GM12801 (cell line): ENCODE data around the gene LRCH1.

Experiments
- TF ChIP-seq, protein P1 (sequence below): IDR thresholded peaks from one replicate; pipeline ENCODE4 v1.5.1; 2011; ENCODE audit warnings: control low read depth; ENCODE audit not compliant: insufficient read length; ENCODE audit errors: extremely low read depth

The LRCH1 gene

DNA sequence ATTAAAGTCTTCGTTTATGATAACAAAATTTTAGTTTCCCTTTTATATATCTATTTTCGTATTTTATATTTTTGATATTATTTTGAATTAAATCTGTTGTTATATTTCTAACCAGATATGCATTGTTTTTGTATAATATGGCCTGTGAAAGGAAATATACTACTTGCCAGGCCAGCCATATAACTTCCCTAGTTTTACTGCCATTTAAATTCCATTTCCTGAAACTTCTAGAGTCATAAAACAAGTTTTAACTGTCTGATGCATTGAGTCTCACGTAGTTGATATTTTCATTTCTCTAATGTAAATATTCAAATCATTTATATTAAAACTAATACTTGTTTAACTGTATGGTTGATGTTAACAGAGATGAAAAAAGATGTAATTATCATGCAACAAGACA, 230.5 kb downstream of the LRCH1 start:
- TF ChIP-seq, protein P1, sequence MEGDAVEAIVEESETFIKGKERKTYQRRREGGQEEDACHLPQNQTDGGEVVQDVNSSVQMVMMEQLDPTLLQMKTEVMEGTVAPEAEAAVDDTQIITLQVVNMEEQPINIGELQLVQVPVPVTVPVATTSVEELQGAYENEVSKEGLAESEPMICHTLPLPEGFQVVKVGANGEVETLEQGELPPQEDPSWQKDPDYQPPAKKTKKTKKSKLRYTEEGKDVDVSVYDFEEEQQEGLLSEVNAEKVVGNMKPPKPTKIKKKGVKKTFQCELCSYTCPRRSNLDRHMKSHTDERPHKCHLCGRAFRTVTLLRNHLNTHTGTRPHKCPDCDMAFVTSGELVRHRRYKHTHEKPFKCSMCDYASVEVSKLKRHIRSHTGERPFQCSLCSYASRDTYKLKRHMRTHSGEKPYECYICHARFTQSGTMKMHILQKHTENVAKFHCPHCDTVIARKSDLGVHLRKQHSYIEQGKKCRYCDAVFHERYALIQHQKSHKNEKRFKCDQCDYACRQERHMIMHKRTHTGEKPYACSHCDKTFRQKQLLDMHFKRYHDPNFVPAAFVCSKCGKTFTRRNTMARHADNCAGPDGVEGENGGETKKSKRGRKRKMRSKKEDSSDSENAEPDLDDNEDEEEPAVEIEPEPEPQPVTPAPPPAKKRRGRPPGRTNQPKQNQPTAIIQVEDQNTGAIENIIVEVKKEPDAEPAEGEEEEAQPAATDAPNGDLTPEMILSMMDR = no peak

DNA sequence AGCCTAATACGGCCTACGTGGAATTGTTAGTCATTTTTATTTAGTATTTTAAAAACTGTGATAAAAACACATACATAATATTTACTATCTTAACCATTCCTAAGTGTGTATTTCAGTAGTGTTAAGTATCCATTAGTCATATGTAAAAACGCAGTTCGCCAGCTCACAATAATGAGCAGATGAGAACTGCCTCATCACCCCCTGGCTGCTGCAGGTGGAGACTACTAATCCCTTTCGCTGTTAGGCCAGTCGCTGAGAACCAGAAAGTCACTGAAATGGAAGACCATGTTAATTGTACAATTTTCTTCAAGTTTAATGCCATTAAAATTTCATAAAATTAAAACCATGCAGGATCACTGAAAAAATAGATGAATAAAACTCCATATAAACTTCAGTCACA, 242.4 kb downstream of the LRCH1 start:
- TF ChIP-seq, protein P1 = no peak

DNA sequence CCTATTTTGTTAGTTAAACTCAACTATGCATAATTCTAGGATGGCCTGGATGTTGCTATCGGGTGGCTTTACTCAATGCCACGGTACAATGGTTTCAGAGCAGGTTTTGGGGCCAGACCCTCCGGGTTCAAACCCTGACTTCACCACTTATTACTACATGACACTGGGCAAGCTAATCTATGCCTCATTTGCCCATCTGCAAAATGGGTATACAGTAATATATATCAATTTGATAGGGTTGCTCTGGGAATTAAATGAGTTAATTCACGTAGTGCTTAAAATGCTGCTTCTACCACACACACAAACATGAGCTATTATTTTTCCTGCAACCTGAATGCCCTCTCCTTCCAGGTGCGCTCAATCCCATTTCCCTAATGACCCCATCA, 243.2 kb downstream of the LRCH1 start:
- TF ChIP-seq, protein P1 = no peak

DNA sequence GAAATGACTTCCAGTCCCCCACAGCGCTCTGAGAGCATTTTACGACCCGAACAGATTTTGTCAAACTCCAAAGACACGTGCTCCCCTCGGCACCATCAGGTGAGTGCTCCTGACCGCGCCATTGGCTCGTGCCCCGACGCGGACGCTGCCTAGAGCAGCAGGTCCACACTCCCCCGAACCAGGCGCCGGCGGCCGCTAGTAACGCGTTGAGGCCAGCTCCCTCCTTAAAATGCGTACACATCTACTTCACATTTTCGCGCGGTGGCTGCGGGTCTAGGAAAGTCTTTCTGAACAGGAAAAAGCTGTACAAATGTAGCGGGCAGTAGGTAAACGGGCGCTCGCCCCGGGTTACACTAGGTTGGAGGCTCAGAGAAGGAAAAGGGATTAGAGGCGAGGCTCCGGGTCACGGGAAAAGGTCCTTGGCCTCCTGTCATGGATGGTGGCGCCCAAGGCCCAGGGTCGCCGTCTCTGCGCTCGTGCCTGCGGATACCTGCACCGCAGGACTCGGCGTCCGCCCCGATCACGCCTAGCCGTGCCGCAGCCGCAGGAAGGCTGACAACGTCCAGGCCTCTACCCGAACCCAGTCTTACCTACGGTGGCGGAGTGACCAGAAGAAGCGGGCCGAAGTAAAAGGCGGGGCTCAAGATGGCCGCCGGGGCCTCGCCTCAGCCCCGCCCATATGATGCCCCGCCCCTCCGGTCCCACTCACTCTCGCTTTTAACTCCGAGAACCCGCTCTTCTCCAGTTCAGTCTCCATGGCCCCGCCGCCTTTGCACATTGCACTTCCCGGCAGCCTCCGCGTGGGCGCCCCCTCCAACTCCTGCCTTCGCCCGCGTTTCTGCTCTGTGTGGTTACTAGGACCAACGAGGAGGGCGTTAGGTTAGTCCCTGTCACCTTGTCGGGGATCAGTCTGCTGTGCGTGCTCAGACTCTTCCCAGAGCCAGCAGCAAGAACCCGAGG, 243.8 kb downstream of the LRCH1 start, which contains the start of gene ESD:
Gene ESD, minus strand, starts transcription at position 647 of the 960 bp plus-strand sequence. CDS start 5,748 bp downstream, outside the sequence.
- TF ChIP-seq, protein P1 = no peak

DNA sequence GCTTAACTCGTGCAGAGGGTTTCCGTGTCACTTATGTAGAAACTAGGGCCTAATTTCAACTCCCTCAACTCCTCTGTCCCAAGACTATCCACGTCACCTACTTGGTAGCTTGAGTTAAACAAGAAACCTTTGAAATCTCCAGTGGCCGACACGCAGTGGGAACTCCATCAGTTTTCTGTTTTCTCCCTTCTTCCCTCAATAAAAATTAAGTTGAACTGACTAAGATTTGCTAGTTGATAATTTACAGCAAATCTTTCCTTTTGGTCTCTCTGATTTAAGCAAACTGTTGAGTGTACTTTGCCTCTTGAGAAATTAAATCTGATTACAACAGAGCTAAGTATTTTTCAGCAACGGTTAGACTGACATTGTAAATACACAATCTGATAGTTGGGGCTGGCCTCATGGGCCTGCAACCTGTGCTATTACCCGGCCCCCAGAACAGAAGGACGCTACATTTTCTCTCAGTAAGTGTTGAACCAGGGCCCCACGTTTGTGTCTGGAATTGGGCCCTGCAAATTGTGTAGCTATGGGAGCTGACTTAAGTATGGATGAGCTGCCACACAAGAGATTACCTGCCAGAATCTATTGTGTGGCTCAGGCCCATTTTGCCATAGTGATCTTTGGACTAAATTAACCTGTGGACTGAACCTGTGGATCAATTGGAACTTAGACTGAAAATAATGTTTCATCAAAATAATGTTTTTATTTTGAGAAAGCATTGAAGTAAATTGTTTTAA, 244.7 kb downstream of the LRCH1 start:
- TF ChIP-seq, protein P1 = no peak

DNA sequence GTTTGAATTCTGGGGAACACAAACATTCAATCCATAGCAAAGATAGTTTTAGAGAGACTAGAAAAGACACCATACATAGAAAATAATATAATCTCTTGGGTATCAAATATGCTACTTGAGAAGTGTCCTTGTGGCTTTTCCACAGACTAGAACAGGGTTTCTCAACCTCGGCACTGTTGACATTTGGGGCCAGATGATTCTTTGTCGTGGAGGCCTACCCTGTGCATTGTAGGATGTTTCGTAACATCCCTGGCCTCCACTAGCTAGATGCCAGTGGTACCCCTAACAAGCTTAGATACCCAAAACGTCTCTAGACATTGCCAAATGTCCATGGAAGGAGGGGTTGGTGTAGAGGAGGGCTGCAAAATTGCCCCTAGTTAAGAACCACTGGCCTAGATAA, 246.2 kb downstream of the LRCH1 start:
- TF ChIP-seq, protein P1 = no peak

DNA sequence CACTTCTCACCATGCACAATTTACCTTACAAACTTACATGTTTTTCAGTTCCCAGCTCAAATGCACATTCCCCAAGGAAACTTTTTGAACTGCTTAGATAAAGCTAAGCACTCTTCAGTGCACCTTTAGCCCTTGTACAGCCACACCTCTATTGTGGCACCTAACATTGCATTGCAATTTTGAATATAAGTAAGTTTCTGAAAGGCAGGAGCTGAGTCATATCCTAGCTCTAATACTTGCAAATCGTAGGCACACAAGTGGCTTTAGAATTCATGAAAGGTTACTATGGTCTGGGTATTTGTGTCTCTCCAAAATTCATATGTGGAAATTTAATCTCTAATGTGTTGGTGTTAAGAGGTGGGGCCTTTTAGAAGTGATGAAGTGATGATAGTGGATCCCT, 248.9 kb downstream of the LRCH1 start:
- TF ChIP-seq, protein P1 = no peak
